ENCODE data around the gene SAT2.
A peak's percentile ranks its signal among the peaks of the same experiment; 100 is the strongest.

Gene SAT2

GRCh38 chr17:7589891-7590691 lies 37.5 kb downstream of the SAT2 start, which contains the start of gene SOX15:
TSS of gene SOX15 (minus strand) at chr17:7590094. CDS start at chr17:7589676, 418 bp downstream.
- no peak for DNase-seq

GRCh38 chr17:7589204-7589868 lies 38.3 kb downstream of the SAT2 start:
- DNase-seq, result peak; percentile 90 to 95

- DNase-seq, result no peak
These were observed 38.9 kb downstream of the SAT2 start for GRCh38 chr17:7588553-7589203.

- no peak for DNase-seq
These were observed 40.0 kb downstream of the SAT2 start for GRCh38 chr17:7587420-7588151.

- peak; percentile 43 to 56 for DNase-seq
These were observed 40.8 kb downstream of the SAT2 start for GRCh38 chr17:7586673-7587419.

GRCh38 chr17:7583253-7584109 lies 44.1 kb downstream of the SAT2 start, which contains the start of gene MPDU1:
TSS of gene MPDU1 (plus strand) at chr17:7583852. CDS start at chr17:7583863, 11 bp downstream.
- peak; percentile 98 for DNase-seq

- DNase-seq, result peak; percentile 27 to 32
These were observed 45.0 kb downstream of the SAT2 start for GRCh38 chr17:7582396-7583252.

GRCh38 chr17:7580604-7581575 lies 46.7 kb downstream of the SAT2 start:
- DNase-seq, result no peak

GRCh38 chr17:7579834-7580603 lies 47.6 kb downstream of the SAT2 start:
- no peak for DNase-seq

GRCh38 chr17:7579001-7579833 lies 48.4 kb downstream of the SAT2 start, which contains the start of gene CD68:
TSS of gene CD68 (plus strand) at chr17:7579638. CDS start at chr17:7579678, 40 bp downstream.
- peak; percentile 55 to 65 for DNase-seq

GRCh38 chr17:7577327-7578199 lies 50.1 kb downstream of the SAT2 start:
- no peak for DNase-seq

GRCh38 chr17:7576432-7576937 lies 51.1 kb downstream of the SAT2 start:
- DNase-seq, result no peak

Data from SHP77 (cell line).